ENCODE results near the gene OGA.

Gene OGA

DNA sequence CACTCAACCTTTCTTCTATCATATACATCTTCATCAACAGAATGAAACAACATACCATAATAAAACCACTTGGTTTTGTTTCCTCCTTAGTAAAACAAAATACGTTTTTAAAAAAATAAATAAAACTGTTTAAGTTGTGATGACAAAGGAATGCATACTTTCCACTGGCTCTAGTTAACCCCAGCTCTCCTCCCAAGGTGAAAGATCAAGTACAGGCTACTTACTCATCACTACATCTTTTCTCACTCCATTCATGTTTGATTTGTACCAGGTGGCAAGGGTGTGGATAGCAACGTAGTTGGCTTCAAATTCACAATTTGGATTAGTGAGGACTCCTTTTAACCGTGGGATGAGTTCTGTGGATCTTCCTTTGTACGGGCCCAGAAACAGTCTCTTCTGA, 14.7 kb downstream of the OGA start:
- no peak for TF ChIP-seq EZH2phosphoT487 (IDR thresholded peaks at IDR 0.05; ENCODE audit: low read length)
- TF ChIP-seq, protein P1, sequence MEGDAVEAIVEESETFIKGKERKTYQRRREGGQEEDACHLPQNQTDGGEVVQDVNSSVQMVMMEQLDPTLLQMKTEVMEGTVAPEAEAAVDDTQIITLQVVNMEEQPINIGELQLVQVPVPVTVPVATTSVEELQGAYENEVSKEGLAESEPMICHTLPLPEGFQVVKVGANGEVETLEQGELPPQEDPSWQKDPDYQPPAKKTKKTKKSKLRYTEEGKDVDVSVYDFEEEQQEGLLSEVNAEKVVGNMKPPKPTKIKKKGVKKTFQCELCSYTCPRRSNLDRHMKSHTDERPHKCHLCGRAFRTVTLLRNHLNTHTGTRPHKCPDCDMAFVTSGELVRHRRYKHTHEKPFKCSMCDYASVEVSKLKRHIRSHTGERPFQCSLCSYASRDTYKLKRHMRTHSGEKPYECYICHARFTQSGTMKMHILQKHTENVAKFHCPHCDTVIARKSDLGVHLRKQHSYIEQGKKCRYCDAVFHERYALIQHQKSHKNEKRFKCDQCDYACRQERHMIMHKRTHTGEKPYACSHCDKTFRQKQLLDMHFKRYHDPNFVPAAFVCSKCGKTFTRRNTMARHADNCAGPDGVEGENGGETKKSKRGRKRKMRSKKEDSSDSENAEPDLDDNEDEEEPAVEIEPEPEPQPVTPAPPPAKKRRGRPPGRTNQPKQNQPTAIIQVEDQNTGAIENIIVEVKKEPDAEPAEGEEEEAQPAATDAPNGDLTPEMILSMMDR (IDR thresholded peaks at IDR 0.05; ENCODE audit: low read length), result no peak
- no peak for TF ChIP-seq EZH2 (optimal IDR thresholded peaks at IDR 0.05; ENCODE audit: low read depth, low read length)
- Histone ChIP-seq H3K27me3 (replicated peaks; ENCODE audit: insufficient read depth, low read length) (no peaks in the 10 kb centered on the region), H3K9me3 (replicated peaks; ENCODE audit: insufficient read depth, low read length) (no peaks in the 10 kb centered on the region), H3K4me2 (ENCODE audit: low read depth, low read length) (no peak overlapping the region), H4K20me1 (ENCODE audit: insufficient read depth, low read length) (0 out of 2 replicates have a peak, but pooled peaks cover 11% of the 10 kb centered on the region), H3F3A (ENCODE audit: insufficient read depth, low read length) (peaks cover 2% of the 10 kb centered on the region; the same call in 1 of the 2 replicates), H3K36me3 (replicated peaks; ENCODE audit: insufficient read depth, low read length) (peaks cover 44% of the 10 kb centered on the region; the same call in 1 of the 2 replicates), H3K4me3 (ENCODE audit: low read length) (no peak overlapping the region), H3K9me2 (replicated peaks; ENCODE audit: insufficient read depth, low read length) (no peaks in the 10 kb centered on the region), H3K9ac (ENCODE audit: low read length) (no peak overlapping the region), H3K79me2 (ENCODE audit: low read length) (peaks cover 92% of the 10 kb centered on the region), H3K27ac (ENCODE audit: low read length) (no peak overlapping the region), H3K4me1 (ENCODE audit: low read length) (no peaks in the 10 kb centered on the region), H2AFZ (ENCODE audit: low read length) (no peak overlapping the region)
- DNase-seq, result no peak

DNA sequence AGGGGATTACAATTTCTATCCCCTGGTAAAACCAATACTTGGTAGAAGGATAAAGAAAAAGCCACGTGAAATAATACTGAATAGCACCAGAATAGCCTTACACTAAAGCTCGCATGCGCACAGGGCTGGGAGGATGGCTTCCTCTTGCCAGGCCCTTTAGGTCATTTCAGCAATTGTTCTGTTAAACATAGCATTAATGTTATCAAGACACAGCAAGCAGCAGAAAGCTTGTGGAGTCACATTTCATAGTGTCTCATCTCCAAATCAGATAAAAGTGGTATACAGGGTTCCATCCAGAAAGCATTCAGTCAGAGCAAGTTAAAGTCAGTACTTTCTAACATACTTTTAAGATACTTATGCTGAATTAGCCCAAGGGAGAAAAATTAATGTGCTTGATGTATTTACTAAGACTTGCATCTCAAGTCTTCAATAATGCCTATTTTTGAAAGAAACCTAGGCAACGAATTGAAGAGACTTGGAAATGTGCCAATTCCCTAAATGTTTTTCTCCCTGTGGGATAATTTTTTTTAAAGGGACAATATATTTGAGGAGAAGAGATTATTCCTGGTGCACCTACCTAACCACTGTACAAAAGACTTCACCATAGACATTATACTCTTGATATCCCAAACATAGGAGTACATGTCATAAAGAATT, 20.7 kb downstream of the OGA start:
- no peak for DNase-seq
- Histone ChIP-seq H2AFZ (ENCODE audit: low read length) (no peak overlapping the region), H4K20me1 (ENCODE audit: insufficient read depth, low read length) (peaks cover 8% of the 10 kb centered on the region; the same call in 1 of the 2 replicates), H3K4me3 (ENCODE audit: low read length) (no peak overlapping the region), H3K27ac (ENCODE audit: low read length) (no peak overlapping the region), H3K9me2 (replicated peaks; ENCODE audit: insufficient read depth, low read length) (no peaks in the 10 kb centered on the region), H3K9ac (ENCODE audit: low read length) (no peak overlapping the region), H3K4me2 (ENCODE audit: low read depth, low read length) (no peak overlapping the region), H3K9me3 (replicated peaks; ENCODE audit: insufficient read depth, low read length) (no peaks in the 10 kb centered on the region), H3K79me2 (ENCODE audit: low read length) (peaks cover 88% of the 10 kb centered on the region), H3K27me3 (replicated peaks; ENCODE audit: insufficient read depth, low read length) (no peaks in the 10 kb centered on the region), H3K36me3 (replicated peaks; ENCODE audit: insufficient read depth, low read length) (peaks cover 39% of the 10 kb centered on the region), H3F3A (ENCODE audit: insufficient read depth, low read length) (peaks cover 4% of the 10 kb centered on the region; the same call in 1 of the 2 replicates), H3K4me1 (ENCODE audit: low read length) (no peaks in the 10 kb centered on the region)
- TF ChIP-seq EZH2phosphoT487 (IDR thresholded peaks at IDR 0.05; ENCODE audit: low read length) (no peak), EZH2 (optimal IDR thresholded peaks at IDR 0.05; ENCODE audit: low read depth, low read length) (no peak)
- TF ChIP-seq, protein P1 (IDR thresholded peaks at IDR 0.05; ENCODE audit: low read length), result no peak

DNA sequence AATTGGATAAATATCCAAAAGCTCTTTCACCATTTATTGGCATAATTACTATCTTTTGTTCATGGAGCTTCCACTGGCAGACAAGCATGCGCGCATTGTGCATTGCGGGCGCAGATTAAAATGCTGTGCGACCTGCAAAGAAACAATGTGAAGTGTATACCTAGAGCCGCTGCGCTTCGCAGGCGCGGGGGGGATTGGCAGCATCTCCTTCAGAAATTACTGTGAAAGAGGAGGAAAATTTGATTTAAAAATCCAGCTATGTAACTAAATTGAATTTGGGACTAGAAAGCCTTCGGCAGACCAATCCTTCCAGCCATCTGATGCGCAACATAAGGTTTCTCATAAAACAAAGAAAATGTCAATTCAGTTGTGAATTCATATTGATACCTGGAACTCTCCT, 24.7 kb downstream of the OGA start:
- Histone ChIP-seq H3K9me3 (replicated peaks; ENCODE audit: insufficient read depth, low read length) (no peaks in the 10 kb centered on the region), H3K27ac (ENCODE audit: low read length) (no peak overlapping the region), H3K4me1 (ENCODE audit: low read length) (no peaks in the 10 kb centered on the region), H3F3A (ENCODE audit: insufficient read depth, low read length) (peaks cover 6% of the 10 kb centered on the region; the same call in 1 of the 2 replicates), H4K20me1 (ENCODE audit: insufficient read depth, low read length) (peaks cover 3% of the 10 kb centered on the region; the same call in 1 of the 2 replicates), H3K27me3 (replicated peaks; ENCODE audit: insufficient read depth, low read length) (no peaks in the 10 kb centered on the region), H3K9ac (ENCODE audit: low read length) (no peak overlapping the region), H3K9me2 (replicated peaks; ENCODE audit: insufficient read depth, low read length) (no peaks in the 10 kb centered on the region), H2AFZ (ENCODE audit: low read length) (no peak overlapping the region), H3K36me3 (replicated peaks; ENCODE audit: insufficient read depth, low read length) (peaks cover 28% of the 10 kb centered on the region), H3K79me2 (ENCODE audit: low read length) (peaks cover 55% of the 10 kb centered on the region), H3K4me3 (ENCODE audit: low read length) (no peak overlapping the region), H3K4me2 (ENCODE audit: low read depth, low read length) (no peak overlapping the region)
- DNase-seq, result no peak
- TF ChIP-seq, protein P1 (IDR thresholded peaks at IDR 0.05; ENCODE audit: low read length), result no peak
- TF ChIP-seq EZH2 (optimal IDR thresholded peaks at IDR 0.05; ENCODE audit: low read depth, low read length) (no peak), EZH2phosphoT487 (IDR thresholded peaks at IDR 0.05; ENCODE audit: low read length) (no peak)

Data from MM.1S (cell line).